Measurements from ENCODE around the gene CFAP91.
"Not testable (repeated sequence)": the region's sequence is repeated elsewhere in the genome, so short reads cannot be mapped to it uniquely, and the experiment has no call there.

Gene CFAP91

DNA sequence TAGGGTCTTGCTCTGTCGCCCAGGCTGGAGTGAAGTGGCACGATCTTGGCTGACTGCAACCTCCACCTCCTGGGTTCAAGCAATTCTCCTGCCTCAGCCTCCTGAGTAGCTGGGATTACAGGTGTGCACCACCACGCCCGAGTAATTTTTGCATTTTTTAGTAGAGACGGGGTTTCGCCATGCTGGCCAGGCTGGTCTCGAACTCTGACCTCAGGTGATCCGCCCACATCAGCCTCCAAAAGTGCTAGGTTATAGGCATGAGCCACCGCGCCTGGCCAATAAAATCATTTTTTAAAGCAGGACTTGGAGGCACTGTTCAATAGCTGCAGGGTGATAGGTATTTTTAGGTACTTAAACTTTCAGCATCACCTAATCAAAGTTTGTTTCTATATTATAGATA, 24.6 kb upstream of the CFAP91 start:
- not testable (repeated sequence) for DNase-seq

- DNase-seq = no peak
Measured at GRCh38 chr3:119679874-119680273, 22.9 kb upstream of the CFAP91 start.

- peak; percentile 24 for DNase-seq
Measured at GRCh38 chr3:119681279-119681678, 21.5 kb upstream of the CFAP91 start.

GRCh38 chr3:119683421-119683820, 19.4 kb upstream of the CFAP91 start:
- DNase-seq = no peak

DNA sequence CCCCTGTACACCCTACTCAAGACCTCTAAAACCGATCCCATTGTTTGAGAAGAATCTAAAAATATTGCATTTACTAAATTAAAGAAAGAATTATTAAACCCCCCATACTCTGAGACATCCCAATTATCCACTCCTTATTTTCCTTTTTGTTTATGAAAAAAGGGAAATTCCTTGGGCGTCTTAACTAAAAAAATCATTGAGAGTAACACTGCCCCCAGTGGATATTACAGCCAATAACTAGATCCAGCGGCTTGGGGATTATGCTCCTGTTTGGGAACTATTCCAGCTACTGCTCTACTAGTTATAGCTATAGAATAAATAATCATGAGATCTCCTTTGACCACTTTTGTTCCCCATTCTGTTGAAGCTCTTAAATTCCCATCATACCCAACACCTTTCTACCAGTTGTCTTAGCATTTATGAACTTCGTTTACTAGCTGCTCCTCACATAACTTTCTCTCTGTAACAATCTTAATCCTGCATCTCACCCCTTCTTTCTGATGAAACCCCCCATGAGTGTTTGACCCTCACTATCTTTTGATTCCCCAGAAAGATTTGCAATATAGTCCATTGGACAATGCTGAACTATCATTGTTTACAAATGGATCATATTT, 12.7 kb upstream of the CFAP91 start:
- no peak for DNase-seq

- DNase-seq = no peak
Measured at GRCh38 chr3:119695480-119695879, 7.3 kb upstream of the CFAP91 start.

GRCh38 chr3:119697394-119697793, 5.4 kb upstream of the CFAP91 start:
- no peak for DNase-seq

- no peak for DNase-seq
Measured at GRCh38 chr3:119700269-119700919, 2.4 kb upstream of the CFAP91 start.

- DNase-seq = no peak
Measured at GRCh38 chr3:119700920-119701734, 1.7 kb upstream of the CFAP91 start.

GRCh38 chr3:119703820-119704531, 1.2 kb downstream of the CFAP91 start:
- DNase-seq = no peak

DNA sequence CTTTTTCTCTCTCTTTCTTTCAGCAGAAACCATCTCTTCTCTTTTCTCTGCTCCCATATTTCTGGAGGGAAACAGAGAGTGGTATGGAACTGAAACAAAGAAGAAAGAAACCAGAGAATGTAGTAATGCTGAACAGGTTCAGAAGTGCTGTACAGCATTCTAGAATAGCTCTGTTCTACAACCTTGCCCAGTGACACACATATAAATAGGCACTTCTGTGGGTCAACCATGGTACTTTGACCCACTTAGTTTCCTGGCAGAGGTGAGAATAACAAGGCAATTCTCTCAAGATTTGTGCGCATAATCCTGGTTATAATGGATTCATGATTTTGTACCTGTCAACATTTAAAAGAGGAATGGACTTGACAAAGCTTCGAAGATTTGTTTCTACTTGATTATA, 12.3 kb downstream of the CFAP91 start:
- DNase-seq = no peak

DNA sequence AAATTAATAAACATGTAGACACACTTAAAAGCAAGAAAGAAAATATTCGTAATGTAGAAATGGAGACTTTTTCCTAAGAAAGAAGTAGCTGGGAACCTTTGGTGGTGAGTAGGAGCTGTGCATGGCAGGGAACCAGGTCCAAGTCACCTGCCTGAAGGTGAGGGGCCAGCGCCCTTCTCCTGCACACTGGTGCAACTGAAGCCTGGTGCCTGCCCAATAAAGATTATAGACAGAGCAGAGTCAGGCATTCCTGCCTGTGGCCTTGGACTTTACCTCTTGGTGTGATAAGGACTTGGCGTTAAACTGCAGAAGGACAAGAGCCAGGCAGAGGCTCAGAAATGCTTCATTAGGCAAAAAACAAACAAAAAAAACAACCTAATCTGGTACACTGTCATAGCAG, 14.2 kb downstream of the CFAP91 start:
- no peak for DNase-seq

DNA sequence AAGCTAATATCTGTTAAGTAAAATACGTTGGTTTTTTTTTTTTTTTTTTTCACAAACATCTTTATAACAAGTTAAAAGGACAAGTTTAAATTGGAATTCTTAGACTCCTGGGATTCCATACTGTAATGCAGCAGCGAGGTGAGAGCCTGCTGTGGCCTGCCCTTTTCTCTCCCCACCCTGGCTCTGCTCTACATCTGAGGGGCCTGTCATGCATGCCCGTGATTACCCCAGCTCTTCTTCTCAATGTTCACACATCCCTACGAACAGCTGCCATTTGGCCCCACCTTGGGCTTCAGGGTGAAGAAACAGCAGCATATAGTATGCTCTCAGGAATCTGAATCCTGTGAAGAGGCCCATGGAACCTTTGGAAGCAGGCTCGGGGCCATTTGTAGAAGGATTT, 14.7 kb downstream of the CFAP91 start:
- no peak for DNase-seq

DNA sequence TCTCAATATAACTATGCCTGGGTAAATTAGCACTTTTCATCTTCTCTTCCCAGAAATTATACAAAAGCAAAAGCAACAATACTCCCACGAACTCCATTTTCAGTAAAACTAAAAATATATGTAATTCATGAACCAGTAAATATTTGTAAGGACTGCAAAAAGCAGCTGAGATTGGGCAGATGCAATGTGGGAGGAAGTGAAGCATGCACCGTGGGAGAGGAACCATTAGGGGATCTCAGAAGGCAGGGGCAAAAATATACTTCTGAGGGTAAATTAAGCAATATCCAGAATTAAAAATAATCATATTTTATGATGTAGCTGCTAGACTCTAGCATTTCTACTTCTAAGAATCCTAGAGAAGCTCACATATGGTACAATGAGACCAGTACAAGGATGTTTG, 20.2 kb downstream of the CFAP91 start:
- no peak for DNase-seq

GRCh38 chr3:119726909-119727308, 24.1 kb downstream of the CFAP91 start:
- DNase-seq = no peak

GRCh38 chr3:119729996-119730395, 27.2 kb downstream of the CFAP91 start:
- DNase-seq = peak; percentile 49

DNA sequence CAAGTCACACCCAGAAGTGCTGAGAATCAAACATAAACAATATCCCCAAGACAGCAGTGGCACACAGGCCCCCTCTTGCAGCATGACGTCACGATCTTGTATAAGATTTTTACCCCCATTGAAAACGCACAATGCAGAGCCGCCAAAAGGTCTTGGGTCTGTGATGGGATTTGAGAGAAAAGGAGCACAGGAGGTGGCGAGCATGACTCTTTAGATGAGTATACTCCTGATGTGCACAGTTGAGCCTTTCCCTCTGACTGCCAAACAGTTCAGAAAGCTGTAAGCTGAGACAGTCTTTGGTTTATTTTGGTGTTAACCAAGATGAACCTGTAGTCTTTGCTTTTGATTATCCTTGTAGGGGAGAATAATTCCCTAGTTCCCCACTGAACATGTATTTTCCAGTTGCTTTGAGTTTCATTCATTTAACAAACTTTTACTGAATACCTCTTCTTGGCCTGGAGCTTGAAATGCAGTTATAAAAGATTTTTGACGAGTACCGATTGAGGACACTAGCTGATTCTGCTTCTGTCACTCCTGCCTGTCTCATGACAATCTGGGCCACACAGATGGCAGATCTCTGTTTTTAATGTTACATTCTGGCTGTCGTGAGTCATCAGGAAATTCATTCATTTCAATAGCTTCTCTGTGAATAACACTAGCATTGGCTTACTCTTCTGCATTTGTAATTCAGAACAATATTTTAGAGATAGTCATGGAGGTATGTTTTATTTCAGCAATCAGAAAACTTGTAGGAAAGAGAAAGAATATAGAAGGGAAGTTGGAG, 28.9 kb downstream of the CFAP91 start:
- no peak for DNase-seq

DNA sequence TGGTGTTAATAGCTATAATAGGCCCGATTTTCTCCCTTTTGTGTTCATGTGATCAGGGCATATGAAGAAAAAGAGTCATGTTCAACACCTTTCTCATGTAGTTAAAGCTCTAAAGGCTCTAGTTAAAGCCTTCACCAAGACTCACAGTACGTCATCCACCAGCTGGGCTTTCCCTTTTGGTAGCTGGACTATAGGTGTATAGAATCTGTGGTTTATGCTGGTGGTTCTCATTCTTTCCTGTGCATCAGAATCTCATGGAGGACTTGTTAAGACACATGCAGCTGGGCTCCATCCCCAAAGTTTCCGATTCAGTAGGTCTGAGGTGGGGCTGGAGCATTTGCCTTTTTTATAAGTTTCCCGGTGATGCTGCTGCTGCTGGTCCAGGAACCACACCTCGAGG, 31.0 kb downstream of the CFAP91 start:
- no peak for DNase-seq

DNA sequence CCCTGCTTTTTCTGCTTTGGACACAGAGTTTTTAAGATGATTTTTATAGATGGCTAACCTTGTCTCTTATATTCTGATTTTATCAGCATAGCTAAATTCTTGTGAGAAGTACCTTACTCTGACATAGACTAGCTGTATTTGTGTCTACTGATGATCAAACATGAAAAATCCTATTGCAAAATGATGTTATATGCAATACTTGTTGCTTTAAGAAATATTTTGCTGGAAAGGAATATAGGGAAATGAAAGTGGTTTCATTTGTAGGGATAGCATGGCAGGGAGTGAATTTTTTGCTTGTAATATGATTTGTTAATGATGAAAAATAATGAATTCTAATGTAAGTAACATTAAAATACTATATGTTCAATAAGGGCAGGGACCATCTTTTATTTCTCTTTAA, 35.9 kb downstream of the CFAP91 start:
- DNase-seq = no peak

DNA sequence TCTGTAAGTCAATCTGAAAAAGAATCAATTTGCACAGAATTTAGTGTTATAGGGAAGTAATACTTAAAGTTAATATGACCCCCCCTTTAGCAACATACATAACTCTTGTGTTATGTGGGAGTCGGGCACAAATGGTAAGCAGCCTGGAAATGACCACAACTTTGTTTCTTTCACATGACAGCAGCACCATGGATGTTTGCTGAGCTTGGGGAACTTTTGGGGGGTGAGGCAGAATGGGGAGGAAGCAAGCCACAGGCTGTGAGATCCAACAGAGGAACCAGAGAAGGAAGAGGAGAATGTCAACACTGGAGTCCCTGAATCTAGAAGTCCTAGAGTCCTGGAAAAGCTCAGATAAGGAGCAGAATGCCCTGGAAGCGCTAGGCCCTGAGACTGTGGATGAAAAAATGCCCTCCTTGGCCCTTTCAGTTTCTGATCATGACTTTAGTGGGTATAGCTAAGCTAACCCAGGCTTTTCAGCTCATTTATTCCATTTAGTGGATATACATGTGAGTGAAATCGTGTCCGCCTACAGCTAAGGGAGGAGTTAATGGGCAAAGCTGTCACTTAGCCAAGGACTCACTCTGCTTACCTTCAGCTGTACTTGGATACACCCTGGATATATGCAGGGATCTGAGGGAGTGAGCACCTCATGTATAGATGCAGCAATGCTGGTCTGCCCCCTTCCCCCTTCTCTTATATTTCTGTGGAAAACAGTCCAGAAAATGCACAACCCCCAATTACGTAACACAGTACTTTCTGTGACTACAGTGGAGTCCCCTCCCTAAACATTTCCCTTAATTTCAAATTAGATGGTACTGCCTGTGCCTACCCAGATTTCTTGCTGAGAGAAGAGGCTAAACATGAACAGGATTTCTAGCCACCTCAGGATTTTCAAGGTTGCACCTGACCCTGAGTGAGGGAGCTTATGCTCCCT, 39.1 kb downstream of the CFAP91 start:
- no peak for DNase-seq

GRCh38 chr3:119743921-119744320, 41.1 kb downstream of the CFAP91 start:
- DNase-seq = no peak

DNA sequence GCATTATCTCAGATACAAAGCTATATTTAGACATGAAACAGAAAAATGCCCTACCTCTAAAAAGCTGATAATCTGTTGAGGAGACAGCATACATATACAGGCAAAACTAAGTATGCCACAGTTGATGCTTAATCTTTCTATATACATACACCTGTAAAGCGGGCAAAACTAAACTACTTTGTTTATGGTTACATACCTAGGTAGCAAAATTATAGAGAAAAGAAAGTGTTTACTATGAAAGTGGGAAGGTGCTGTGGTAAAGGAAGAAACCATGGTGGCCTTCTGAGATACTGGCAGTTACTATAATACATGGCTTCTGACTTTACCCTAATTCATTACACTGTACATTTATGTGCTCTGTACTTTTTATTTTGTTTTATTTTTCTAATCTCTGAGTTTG, 43.1 kb downstream of the CFAP91 start:
- no peak for DNase-seq
